ENCODE results near the gene LLGL2.

DNA sequence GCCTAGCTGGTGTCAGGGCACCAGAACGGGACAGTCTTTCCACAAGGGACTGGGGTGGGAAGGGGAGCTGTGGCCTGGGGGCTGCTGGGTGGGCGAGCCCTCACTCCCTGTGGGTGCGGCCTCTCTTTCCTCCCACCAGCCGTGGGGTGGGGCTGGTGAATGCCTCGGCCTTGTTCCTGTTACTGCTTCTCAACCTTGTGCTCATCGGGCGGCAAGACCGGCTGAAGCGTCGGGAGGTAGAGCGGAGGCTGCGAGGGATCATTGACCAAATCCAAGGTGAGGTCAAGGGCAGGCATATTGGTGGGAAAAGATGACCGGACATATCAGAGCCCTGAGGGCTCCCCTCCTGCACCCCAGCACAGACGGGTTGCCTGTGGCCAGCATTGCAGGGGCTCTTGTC is 39.3 kb upstream of the LLGL2 start:
- TF ChIP-seq, protein P1, sequence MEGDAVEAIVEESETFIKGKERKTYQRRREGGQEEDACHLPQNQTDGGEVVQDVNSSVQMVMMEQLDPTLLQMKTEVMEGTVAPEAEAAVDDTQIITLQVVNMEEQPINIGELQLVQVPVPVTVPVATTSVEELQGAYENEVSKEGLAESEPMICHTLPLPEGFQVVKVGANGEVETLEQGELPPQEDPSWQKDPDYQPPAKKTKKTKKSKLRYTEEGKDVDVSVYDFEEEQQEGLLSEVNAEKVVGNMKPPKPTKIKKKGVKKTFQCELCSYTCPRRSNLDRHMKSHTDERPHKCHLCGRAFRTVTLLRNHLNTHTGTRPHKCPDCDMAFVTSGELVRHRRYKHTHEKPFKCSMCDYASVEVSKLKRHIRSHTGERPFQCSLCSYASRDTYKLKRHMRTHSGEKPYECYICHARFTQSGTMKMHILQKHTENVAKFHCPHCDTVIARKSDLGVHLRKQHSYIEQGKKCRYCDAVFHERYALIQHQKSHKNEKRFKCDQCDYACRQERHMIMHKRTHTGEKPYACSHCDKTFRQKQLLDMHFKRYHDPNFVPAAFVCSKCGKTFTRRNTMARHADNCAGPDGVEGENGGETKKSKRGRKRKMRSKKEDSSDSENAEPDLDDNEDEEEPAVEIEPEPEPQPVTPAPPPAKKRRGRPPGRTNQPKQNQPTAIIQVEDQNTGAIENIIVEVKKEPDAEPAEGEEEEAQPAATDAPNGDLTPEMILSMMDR (conservative IDR thresholded peaks at IDR 0.05; ENCODE audit: low read length), result no peak
- no peak for TF ChIP-seq EZH2phosphoT487 (IDR thresholded peaks at IDR 0.05; ENCODE audit: borderline replicate concordance, low read depth, low read length)
